ENCODE results near the gene TNFSF11.

Gene TNFSF11

DNA sequence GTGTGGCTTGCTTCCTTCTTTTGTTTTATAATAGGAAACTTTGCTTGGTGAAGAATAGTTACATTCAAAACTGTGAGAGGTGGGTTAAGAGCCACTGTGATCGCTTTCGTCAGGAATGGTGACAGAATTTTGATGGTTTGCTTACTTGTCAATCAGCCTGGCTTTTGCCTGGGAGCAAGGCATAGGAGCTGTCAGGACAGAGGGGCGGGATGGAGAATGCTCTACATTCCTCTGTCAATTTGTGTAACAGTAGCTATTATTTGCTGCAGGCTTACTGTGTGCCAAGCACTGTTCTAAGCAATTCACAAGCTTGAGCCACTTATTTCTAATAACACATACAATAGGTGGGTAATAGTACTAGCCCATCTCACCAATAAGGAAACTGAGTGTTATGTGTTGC, 28.1 kb upstream of the TNFSF11 start:
- no peak for DNase-seq (ENCODE audit: low read depth)
- no peak overlapping the region for H3K4me3 ChIP-seq (ENCODE audit: control insufficient read depth, low read depth, low read length)
- TF ChIP-seq, protein P1, sequence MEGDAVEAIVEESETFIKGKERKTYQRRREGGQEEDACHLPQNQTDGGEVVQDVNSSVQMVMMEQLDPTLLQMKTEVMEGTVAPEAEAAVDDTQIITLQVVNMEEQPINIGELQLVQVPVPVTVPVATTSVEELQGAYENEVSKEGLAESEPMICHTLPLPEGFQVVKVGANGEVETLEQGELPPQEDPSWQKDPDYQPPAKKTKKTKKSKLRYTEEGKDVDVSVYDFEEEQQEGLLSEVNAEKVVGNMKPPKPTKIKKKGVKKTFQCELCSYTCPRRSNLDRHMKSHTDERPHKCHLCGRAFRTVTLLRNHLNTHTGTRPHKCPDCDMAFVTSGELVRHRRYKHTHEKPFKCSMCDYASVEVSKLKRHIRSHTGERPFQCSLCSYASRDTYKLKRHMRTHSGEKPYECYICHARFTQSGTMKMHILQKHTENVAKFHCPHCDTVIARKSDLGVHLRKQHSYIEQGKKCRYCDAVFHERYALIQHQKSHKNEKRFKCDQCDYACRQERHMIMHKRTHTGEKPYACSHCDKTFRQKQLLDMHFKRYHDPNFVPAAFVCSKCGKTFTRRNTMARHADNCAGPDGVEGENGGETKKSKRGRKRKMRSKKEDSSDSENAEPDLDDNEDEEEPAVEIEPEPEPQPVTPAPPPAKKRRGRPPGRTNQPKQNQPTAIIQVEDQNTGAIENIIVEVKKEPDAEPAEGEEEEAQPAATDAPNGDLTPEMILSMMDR (conservative IDR thresholded peaks at IDR 0.05; ENCODE audit: control insufficient read depth, insufficient read depth, low read depth, low read length), result no peak

DNA sequence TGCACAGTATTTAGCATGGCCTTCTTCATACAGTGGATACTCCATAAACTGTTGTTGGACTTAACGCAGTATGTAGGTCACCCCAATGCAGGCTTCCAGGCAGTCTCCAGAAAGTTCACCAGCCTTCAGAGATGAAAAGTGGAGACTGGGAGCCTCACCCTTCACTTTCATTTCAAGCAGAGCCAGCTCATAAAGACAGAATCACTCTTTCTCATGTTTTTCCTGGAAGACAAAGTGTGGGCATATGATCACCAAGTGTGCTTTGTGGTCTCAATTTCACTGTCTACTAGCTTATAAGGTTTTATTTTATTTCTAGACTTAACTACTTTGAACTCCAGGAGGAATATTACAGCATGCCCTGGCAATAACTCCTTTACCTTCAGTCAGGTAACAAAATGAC, 26.3 kb upstream of the TNFSF11 start:
- H3K4me3 ChIP-seq (ENCODE audit: control insufficient read depth, low read depth, low read length), result no peak overlapping the region
- TF ChIP-seq, protein P1 (conservative IDR thresholded peaks at IDR 0.05; ENCODE audit: control insufficient read depth, insufficient read depth, low read depth, low read length), result no peak
- DNase-seq (ENCODE audit: low read depth), result no peak

DNA sequence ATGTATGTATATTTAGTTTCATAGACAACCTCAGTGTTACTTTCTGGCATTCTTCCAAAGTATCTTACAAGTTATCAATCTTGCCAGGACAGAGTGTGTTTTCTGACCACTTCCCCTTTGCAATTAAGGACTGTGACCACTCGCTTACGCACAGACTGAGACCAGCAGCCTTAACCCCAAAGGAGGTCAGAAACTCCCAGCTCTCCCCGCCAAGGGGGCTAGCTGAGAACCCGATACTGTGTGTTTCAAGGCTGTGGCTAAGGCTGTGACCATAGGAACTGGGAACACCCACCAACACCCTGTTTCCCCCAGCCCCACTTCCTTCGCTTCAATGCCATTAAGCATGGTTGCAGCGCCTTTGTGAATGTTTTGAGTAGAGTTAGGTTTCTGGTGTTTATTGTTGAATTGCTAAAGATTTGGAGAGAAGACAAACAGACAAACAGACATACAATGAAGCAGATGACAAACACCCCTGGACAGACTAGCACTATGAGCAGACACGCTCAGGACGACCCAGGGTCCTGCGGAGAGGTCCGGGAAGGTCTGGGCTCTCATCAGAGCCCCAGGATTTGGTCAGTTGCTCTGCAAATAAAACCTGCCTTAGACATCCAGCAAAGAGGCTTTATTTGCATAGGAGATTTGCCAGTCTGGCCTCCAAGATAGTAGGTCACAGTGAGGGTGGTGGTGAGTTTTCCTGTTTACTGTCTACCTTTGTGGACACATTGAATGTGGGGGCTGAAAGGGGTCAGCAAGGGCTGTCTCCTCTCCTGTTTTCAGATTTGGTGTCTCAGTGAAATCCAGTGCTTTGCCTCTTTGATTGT, 25.0 kb upstream of the TNFSF11 start:
- TF ChIP-seq, protein P1 (conservative IDR thresholded peaks at IDR 0.05; ENCODE audit: control insufficient read depth, insufficient read depth, low read depth, low read length), result no peak
- H3K4me3 ChIP-seq (ENCODE audit: control insufficient read depth, low read depth, low read length), result no peak overlapping the region
- DNase-seq (ENCODE audit: low read depth), result peak; percentile 33

DNA sequence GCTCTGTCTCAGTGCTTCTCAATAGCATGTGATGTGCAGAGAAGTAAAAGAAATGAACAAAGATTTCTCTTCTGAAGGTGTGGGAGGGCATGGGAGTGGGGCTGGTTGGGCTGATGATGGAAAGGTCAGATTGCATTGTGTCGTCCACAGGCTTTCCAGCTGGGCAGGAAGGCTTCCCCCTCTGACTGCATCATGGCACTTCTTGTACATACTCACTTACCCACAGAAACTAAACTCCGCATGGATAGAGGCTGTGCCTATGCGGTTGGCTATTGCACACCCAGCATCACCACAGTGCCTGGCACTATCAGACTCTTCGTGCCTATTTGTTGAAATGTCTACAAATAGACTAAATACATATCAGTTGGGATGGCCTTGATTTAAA, 24.4 kb upstream of the TNFSF11 start:
- H3K4me3 ChIP-seq (ENCODE audit: control insufficient read depth, low read depth, low read length), result no peak overlapping the region
- TF ChIP-seq, protein P1 (conservative IDR thresholded peaks at IDR 0.05; ENCODE audit: control insufficient read depth, insufficient read depth, low read depth, low read length), result no peak
- no peak for DNase-seq (ENCODE audit: low read depth)

DNA sequence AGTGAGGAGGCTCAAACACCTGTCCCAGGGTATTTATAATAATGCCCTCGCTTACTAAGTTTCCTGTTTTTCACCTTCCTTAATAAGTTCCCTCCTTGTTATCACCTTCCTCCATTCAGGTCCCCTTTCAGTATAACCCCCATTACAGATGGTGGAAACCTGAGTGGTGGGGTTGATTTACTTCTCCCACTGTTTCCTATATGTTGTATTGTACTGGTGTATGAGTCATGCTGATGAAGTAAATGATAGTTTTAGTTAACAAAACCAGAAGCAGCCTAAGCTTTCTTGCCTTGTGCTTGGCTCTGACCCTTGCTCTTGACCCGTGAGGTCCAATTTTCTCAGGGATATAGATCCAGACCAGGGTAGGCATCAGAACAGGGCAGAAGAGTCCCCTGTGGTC, 22.3 kb upstream of the TNFSF11 start:
- no peak overlapping the region for H3K4me3 ChIP-seq (ENCODE audit: control insufficient read depth, low read depth, low read length)
- no peak for DNase-seq (ENCODE audit: low read depth)
- TF ChIP-seq, protein P1 (conservative IDR thresholded peaks at IDR 0.05; ENCODE audit: control insufficient read depth, insufficient read depth, low read depth, low read length), result no peak

DNA sequence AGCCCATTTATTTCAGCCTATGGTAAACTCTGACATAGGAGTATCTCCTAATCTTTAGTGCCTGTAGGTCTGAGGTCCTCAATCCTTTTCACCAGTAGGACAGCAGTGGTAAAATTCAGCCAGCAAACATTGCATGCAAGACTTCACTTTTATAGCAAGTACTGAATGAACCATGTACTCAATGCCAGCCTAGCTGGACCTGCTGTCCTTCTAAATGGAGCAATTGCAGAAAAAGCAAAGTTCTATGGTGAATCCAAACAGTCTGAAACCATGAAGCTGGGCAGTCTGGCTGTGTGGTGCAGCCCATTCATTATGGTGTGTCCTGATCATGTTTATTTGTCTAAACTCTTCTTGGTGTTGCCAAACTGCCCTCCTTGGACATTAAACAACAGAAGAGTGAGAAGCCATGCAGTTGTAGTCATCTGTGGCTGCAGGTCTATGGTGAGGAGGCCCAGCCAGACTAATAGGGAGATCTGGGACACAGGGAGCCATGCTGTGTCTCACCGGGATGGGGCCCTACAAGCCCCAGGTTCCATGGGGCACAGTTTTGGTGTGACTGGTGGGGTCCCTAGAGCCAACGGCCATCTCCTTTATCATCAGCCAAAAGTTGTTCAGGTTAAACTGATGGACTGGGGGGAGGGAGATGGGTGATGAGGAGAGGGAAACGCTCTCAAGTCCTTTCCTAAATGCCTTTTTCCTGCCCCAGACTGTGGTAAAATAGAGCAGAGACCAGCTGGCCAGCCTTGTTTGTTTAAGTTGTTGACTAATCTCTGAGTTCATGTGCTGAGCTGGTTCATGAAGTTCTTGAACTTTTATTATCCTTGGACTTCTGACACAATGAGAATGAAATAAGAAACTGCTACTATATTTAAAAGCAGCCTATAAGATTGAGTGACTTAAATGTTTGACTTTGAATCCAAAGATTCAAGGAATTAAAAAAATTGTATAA, 20.6 kb upstream of the TNFSF11 start:
- peak; percentile 89 for DNase-seq (ENCODE audit: low read depth)
- TF ChIP-seq, protein P1 (conservative IDR thresholded peaks at IDR 0.05; ENCODE audit: control insufficient read depth, insufficient read depth, low read depth, low read length), result no peak
- H3K4me3 ChIP-seq (ENCODE audit: control insufficient read depth, low read depth, low read length), result no peak overlapping the region

Measured in fibroblast of mammary gland (primary cell).